LHCN-M2 (cell line): Measurements from ENCODE around the gene CST9. TPM values are rescaled to one million over a fixed set of nuclear protein-coding genes. Genes with fewer than 3 reads are reported as not detected.

Experiments
- DNase-seq: peaks from one replicate; pipeline ENCODE4 v3.0.0-alpha.2; 2012; ENCODE audit warnings: low read depth
- polyA plus RNA-seq: library from polyadenylated mRNA; unstranded; fragments of >200 nt; gene quantifications from one replicate; pipeline ENCODE4 v1.2.1, GENCODE V29; 2012; ENCODE audit warnings: missing spikeins
- total RNA-seq: library from RNA; depleted of rRNA; stranded (reverse); fragments of >200 nt; gene quantifications from 2 replicates; pipeline ENCODE4 v1.2.3, GENCODE V29; 2014; rRNA removed

Gene CST9, protein sequence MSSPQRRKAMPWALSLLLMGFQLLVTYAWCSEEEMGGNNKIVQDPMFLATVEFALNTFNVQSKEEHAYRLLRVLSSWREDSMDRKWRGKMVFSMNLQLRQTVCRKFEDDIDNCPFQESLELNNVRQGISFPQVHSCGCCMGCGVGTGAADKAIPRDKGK
- not detected in 2 replicates for total RNA-seq
- not detected for polyA plus RNA-seq

DNA sequence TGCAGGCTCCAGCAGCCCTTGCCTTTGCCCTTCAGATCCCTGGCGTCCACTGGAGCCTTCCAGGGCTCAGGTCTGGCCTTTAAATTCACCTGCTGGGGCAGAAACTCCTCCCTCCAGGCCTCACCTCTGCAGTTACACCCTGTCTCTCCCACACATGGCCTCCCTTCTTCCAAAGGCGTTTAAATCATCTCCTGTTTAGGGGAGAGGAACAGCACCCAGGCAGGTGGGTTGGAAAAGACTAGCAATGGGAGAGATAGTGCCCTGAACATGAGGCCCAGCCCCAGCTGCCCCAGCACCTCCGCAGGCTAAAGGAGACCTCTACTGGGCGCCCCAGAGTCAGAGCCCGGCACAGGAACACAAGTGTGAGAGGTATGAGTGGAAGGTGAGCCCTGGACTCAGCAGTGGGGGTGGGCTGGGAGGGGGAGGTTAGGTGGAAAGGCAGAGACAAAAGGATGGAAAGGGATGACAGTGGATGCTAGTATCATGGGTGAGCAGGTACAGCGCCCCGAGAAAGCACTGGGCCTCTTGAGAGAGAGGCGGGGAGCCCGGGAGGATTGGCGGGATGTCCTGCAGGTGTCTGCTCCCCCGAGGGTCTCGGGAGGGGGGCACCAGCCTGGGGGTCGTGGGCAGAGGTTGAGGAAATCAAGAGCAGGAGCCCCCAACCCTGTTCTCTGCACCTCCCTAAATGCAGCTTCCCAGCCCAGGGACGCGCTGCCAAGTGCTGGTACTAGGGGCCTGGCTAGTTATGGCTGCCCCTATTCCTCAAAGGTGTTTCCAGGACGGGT lies at the start of gene CST9:
TSS of gene CST9 (minus strand) at position 51 of the 785 bp plus-strand sequence. CDS start 53 bp downstream, outside the sequence.
- no peak for DNase-seq

DNA sequence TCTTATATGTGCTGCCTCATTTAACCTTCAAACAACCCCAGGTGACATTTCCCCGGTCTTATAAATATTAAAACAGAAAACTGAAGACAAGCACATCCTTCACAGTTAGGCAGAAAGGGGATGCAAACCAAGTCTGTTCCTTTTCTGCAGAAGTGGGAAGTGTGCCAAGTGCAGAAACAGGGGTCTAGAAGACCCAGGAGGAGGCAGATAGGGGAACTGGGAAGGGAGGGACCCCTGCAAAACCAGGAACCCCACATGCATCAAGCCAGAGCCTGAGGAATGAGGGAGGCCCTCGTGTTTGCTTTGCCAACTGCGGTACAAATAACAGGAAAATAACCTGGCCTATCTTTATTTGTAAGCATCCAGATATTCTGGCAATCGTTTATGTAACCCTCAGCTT lies 49.0 kb upstream of the CST9 start:
- DNase-seq = no peak

DNA sequence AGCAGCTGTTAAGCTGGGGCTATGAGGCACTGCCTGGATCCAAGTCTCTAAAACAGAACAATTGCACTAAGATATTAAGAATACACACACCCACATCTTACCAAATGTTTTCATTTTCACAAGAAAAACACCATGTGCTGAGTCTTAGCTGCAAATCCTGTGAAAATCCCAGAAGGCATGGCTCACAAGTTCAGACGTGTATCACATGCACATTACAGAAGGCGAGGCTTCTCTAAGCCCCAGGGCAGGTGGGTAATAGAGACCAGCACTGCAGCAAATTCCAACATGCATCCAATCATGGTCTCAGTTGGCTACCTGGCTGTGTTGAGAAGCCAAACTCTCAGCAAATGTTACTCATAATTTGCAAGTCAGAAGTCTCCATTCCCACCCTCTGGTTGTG lies 48.3 kb upstream of the CST9 start:
- no peak for DNase-seq

DNA sequence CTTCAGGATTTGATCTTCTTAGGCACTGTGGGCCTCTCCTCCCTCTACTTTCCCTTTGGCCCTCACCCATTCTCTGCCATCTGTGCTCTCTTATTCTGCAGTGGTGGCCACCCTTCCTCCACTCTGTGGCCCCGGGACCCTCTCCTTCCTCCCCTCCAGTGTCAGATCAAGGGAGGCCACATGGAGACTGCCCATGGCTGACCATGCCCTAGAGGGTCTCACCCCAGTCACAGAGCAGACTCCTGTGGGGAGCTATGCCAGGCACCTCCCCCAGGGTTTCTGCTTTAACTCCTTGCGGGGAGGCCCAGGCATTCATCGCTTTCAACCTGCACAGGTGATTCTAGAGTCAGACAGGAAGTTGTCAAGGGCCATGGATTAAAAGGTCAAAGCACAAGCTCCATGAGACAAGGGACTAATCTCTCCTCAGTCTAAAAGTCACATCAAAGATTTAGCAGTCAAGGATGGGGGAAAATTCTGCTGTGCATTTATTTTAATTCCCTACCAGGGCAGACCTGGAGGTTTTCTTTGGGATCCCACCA lies 47.8 kb upstream of the CST9 start:
- no peak for DNase-seq

DNA sequence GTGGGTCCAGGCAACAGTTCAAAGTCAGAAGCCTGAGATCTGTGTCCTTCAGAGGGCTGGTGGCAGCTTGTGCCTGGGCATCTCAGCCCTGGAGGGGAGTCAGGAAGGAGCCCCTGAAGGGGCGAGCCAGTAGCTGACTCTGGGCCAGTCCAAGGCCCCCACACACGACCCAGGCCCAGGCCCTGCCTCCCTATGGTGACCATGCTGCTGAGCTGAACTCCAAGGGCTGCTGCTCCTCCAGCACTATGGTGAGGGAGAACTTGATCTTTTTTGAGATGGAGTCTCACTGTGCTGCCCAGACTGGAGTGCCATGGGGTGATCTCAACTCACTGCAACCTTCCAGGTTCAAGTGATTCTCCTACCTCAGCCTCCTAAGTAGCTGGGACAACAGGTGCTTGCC lies 47.2 kb upstream of the CST9 start:
- no peak for DNase-seq

DNA sequence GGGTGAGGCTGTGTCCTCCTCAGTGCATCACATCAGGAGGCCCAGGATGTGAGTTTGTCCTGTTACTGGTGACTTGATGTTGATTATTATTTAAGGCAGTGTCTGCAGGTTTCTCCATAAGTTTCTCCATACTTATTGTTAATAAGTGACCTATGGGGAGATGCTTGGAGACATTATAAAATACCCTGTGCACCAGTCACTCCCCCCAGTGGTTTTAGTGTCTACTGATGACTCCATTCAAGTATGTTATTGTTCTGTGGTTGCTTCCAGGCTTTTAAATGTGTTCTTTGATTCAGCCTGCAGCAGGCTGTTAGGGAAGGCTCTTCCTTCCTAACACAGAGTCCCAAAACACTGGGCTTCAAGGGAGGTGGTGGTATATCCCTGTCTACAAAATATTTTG lies 46.7 kb upstream of the CST9 start:
- no peak for DNase-seq

DNA sequence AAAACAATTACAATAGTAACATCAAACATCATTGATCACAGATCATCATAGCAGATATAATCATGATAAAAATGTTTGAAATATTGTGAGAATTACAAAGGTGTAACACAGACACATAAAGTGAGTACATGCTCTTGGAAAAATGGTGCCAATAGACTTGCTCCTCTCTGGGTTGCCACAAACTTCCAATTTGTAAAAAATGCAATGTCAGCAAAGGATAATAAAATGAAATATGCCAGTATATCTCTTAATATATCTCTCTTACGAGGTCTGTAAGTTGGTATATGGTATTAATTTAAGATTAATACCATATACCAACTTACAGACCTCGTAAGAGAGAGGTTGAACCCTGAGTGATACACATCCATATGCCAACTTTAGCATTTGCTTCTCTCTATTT lies 45.4 kb upstream of the CST9 start:
- DNase-seq = no peak

DNA sequence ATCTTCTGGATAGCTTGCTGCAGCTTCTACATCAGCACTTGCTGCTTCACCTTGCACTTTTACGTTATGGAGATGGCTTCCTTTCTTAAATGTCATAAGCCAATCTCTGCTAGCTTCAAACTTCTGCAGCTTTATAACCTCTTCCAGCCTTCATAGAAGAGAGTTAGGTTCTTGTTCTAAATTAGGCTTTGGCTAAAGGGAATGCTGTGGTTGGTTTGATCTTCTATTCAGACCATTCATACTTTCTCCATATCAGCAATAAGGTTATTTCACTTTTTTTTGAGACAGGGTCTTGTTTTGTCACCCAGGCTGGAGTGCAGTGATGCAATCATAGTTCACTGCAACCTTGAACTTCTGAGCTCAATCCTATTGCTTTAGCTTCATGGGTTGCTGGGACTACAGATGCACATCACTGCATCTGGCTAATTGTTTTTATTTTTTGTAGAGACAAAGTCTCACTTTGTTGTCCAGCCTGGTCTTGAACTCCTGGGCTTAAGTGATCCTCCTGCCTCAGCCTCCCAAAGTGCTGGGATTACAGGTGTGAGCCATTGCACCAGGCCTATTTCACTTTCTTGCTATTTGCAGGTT lies 44.2 kb upstream of the CST9 start:
- no peak for DNase-seq

DNA sequence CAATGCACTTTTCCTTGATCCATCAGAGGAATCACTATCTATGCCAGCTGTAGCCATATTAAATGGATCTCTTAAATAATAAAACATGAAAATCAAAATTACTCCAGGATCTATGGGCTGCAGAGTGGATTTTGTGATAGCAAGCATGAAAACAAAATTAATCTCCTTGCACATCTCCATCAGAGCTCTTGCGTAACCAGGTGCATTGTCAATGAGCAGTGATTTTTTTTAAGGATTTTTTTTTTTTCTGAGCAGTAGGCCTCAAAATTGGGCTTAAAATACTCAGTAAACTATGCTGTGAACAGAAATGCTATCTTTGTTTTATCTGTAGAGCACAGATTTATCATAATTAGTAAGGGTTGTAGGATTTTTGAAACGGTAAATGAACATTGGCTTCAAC lies 43.5 kb upstream of the CST9 start:
- no peak for DNase-seq

DNA sequence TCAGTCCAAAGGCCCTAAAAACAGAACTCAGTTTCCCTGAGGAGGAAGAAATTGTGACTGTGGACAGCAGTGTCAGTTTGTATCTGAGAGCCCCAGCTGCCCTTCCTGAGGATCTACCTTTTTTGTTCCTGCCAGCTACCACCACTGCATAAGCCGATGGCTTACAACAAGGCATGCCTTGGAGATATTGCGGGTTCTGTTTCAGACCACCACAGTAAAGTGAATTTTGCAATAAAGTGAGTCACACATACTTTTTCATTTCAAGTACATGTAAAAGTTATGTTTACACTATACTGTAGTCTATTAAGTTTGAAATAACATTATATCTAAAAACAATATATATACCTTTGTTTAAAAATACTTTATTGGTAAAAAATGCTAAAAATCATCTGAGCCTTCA lies 41.6 kb upstream of the CST9 start:
- DNase-seq = no peak

DNA sequence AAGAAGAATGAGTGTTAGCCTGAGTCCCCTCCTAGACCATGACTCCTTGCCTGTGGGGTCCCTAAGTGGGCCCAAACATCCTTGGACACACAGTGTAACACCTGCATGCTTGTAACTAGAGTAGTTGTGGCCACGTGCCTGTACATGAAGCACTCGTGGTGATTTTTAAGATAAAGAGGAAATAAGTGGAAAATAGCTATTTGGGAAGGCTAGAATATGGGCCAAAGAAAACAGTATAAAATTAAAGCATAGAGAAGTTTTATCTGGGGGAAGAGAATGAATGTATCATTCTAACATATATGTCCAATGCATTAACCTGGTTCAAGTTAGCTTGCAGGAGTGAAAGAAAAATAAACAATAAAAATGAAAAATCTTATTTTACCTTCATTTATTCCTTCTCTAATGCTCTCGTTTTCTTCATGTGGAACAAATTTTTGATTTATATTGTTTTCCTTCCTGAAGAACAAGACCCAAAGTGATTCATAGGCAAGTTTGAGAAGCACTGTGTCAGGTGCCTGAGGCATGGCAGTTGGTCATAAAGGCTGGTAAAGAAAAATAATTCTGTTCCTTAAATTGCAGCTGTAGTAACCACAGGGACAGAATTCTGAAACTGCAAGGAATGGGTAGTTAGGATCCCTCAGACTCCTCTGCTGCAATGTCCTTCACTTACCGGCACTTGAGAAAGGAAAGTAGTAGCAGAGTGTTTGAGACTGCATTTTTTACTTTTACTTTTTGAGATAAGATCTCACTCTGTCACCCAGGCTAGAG lies 40.6 kb upstream of the CST9 start:
- DNase-seq = peak; percentile 49

DNA sequence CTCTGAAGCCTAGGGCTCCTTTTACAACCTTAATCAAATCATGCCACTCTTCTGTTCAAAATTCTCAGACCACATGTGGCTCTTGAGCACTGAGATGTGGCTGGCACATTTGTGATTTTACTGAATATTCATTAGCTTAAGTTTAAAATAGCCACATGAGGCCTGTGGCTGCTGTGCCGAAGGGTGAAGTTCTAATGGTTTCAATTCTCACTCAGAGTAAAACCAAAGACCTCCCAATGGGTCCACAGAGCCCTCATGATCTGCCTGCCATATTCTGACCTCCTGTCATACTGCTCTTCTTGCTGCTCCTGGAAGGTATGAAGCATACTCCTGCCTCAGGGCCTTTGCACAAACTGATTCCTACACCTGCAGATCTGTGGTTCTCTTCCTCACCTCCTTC lies 39.9 kb upstream of the CST9 start:
- no peak for DNase-seq

DNA sequence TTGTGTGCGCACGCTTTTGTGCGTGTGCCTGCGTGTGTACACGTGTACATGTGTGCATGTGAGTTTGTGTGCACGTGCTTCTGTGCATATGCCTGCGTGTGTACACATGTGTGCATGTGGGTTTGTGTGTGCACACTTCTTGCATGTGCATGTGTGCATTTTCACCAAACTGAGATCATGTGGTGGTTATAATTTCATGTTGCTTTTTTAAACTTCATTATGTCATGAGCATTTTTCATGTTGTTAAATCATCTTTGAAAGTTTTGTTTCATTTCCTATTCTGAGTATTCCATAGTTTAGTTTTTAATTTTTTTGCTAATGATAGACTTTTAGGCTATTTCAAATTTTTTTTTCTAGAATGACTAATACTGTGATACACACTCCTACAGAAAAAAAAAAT lies 38.4 kb upstream of the CST9 start:
- DNase-seq = no peak

DNA sequence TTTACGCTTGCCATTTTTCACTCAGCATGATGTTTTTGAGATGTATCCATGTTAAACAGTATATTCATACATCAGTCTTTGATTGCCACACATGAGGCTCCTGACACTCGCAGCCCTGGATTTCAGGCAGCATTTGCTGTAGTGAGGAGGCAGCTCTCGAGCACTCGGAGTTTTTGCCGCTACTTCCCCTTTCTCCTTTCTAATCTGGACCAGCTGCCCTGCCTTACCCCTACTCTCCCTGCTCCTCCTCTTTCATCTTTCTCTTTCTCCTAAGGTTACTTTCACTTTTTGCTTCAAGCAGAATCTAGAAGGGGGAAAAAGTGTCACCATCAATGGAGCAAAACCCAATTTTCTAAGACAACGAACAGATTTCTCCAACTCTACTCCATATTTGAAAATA lies 37.9 kb upstream of the CST9 start:
- DNase-seq = no peak

DNA sequence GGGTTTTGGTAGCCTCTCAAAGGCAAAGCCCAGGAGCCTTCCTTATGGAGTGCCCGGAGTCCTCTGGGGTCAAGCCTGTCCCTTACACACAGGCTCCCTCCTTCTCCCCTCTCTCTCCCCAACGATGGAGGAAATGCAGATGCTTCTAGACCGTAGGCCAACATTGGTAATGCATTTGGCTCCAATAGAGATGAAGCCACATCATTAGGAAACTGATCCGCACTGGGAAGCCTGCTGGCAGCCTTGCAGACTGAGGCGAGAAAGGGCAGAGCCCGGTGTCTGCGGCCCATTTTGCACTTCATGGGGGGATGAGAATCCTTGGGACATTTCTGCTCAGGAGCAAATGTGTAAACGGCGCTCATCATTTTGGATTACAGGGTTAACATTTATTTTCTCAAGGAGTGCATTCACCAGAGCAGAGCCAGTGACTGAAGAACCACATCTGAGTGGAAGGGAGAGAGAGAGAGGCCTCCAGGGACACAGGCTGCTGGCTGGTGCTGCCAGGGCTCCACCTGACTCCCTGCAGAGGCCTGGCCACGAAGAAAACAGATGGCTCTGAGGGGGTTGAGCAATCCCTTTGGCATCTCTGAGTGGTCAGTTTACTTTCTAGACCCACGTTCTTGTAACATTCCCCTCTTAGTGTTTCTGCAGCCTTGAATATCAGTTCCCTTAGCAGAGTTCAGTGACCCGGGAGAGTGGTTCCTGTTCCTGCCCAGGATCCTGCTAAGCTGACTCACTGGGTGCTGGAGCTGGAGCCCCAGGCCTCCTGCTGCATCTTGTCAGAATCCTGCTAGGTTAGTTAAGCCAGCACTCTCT lies 36.4 kb upstream of the CST9 start:
- peak; percentile 98 for DNase-seq

DNA sequence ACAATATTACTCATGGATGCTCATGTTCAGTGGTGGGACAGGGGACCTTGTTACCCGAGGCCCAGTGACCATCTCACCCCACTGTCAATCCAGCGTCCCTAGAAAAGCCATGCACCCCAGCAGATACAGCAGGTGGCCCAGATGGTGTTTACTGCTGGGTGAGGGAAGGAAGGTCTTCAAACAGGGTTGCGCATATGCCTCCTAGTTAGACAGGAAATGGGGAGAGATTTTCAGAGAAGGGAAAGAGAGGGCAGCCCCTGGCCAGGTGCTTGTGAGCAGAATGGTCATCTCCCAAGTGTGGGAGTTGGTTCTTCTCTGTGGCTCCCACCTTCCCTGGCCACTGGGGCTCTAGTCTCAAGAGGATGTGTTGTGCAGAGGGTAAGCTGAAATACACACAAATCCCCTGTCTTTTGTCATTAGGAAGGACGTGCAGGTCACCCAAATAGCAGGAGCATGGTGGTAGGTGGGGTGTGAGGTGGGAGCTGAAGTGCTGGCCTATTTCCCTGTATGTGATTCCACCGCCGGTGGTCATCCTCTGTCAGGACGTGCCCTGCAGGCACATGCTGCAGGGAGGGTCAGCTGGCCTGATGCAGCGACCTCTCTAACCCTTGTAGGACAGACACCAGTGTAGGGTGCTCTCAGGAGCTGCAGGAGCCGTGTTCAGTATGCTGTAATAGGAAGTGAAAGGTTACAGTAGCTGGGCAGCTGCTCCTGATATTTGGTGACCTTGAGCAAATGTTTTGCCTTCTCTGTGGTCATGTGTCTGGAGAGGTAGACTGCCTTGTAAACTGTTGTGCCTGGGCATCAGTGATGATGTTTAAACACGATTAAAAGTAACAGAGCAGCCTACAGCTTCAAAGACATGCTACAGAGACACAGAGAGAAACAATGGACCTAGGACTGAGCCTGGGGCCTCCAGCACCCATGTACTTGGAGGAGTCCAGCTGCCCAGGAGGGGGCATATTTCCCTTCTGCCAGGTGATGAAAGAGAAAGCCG lies 35.3 kb upstream of the CST9 start:
- no peak for DNase-seq

DNA sequence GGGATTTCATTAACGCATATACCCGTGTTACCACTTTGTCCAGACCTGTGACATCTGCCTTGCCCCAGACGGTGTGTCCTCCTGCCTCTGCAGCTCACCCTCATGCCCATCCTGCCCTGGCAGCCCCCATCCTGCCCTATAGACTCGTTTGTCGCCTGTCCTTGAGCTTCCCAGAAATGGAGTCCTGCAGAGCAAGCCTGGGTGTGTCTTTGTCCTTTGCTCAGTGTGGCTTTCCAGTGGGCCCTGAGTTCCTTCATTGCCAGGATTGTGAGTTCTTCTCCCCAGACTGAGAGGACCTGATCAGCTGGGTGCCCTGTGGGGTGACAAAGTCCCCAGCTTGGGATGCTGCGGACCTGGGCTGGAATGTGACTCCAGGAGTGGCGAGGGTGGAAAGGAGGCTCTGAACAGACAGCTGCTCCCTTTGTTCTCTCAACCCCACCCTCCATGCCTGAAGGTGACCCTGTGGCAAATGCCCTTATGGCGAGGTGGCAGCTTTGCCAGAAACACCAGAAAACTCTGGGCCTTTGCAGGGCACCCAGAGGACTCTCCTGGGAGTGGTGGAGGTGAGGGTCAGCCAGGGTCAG lies 34.4 kb upstream of the CST9 start:
- DNase-seq = no peak

DNA sequence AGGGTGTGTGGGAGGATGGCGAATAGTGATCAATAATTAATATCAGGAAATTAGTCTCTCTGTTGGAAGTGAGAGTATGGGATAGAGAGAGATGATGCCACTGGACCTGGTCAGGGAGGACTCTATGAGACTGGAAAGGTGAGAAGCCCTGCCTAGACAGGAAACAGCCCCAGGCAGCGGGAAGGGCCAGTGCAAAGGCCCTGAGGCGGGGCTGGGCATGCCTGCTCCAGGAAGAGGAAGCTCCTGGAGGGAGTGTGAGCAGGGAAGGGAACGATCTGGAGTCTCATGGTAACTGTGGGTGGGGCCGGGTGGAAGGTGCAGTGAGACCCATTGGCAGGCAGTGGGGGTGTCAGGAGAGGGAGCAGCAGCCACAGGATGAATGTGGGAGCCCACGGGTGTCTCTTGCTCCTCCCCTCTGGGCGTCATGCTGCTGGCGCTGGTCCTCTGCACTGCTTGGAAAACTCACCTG lies 33.8 kb upstream of the CST9 start:
- no peak for DNase-seq

DNA sequence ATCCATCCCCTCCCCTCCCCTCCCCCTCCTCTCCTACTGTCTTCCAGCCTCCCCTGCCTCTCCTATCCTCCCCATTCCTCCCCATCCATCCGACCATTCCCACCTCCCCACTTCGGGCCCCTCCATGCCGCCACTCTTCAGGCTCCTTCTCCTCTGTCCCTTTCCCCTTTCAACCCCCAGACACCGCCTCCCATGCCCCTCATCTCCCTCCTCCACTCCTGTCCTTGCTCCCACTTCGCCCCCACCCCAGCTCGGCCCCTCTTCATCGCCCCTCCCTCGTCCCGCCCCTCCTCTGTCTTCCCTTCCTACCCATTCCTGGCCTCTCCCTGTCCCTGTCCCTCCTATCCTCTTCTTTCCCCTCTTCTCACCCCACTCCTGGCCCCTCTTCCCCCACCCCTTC lies 32.6 kb upstream of the CST9 start:
- DNase-seq = no peak
